ENCODE results near the gene SLC1A4.

The SLC1A4 gene

DNA sequence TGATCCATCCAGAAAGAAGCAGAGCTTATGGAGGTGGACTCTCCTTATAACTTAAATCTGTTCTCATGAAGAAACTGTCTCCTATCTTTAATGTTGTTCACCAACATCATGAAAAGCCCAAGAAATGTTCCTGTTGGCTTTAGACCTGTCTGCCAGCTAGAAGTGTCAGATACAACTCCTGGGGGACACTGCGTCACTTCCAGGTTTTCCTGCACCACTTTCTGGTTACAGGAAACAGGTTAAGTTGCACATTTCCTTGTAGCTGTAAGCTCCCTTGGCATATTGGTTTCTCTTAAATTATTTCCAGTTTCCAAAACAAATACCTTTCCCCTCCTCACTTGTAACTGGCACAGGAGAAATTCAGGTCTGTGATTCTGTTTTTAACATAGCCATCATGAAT lies 69.9 kb downstream of the SLC1A4 start:
- H3K9me3 ChIP-seq (ENCODE audit: low read length), result no peaks in the 10 kb centered on the region
- no peaks in the 10 kb centered on the region for H3K27me3 ChIP-seq (ENCODE audit: insufficient read depth, low read length)
- peaks cover 11% of the 10 kb centered on the region for H3K4me1 ChIP-seq (ENCODE audit: insufficient read depth, low read length)
- H2AFZ ChIP-seq (ENCODE audit: low read depth, low read length), result no peak overlapping the region
- no peak overlapping the region for H3K4me3 ChIP-seq (ENCODE audit: low read length)
- peaks cover 2% of the 10 kb centered on the region for H3K36me3 ChIP-seq (ENCODE audit: insufficient read depth, low read length)

DNA sequence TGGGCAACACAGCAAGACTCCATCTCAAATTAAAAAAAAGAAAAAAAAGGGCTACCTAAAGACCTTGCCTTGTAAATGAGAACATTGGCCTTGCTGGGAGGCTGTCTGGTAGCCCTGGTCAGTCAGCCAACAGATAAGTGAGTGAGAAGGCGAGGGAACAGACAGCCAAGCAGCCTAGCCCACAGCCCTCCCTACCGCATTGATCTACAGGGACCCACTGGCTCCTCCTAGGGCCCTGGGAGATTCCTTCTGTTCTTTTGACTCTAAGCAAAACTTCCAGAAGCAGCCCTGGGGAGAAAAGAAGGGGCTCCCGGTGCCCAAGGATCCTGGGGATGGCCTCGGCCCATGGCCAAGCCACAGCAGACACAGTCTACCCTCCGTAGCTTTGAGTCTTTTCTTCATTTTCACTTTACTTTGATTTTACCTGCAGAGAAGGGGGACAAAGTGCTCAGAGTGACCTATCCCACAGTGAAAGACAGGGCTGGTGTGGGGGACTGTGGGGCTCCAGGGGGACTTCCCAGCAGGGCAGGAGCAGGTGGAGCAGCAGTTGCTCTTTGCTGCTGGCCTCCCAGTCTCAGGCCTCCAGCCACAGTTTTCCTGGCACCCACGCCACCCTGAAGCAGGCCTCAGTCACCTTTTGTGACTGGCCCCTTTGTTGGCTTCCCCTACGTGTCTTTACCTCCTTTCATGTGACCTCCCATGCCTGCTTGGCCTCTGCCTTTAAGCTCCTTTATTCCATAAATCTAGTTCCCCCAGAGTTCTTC lies 72.1 kb downstream of the SLC1A4 start:
- Histone ChIP-seq H3K36me3 (ENCODE audit: insufficient read depth, low read length) (peaks cover 4% of the 10 kb centered on the region), H2AFZ (ENCODE audit: low read depth, low read length) (no peak overlapping the region), H3K4me1 (ENCODE audit: insufficient read depth, low read length) (peaks cover 11% of the 10 kb centered on the region), H3K9me3 (ENCODE audit: low read length) (no peaks in the 10 kb centered on the region), H3K27me3 (ENCODE audit: insufficient read depth, low read length) (no peaks in the 10 kb centered on the region), H3K4me3 (ENCODE audit: low read length) (no peak overlapping the region)

DNA sequence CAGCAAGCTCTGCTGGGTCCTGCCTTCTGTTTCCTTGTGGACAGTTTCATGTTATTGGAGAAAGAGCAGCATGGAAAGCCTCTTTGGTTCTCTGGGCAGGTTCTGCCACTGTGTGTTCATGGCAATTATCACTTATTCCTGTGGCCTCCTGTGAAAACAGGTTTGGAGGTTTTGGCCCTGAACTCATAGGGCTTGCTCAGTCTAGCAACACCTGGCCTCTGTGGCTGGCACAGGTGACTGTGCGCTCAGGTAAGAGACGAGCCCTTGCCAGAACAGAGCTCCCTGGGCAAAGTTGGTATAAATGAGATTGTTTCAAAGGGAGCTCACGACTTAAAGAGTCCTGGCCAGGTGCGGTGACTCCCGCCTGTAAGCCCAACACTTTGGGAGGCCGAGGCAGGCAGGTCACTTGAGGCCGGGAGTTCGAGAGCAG lies 72.7 kb downstream of the SLC1A4 start:
- Histone ChIP-seq H3K9me3 (ENCODE audit: low read length) (no peaks in the 10 kb centered on the region), H3K27me3 (ENCODE audit: insufficient read depth, low read length) (no peaks in the 10 kb centered on the region), H3K36me3 (ENCODE audit: insufficient read depth, low read length) (peaks cover 4% of the 10 kb centered on the region), H3K4me3 (ENCODE audit: low read length) (no peak overlapping the region), H2AFZ (ENCODE audit: low read depth, low read length) (no peak overlapping the region), H3K4me1 (ENCODE audit: insufficient read depth, low read length) (peaks cover 11% of the 10 kb centered on the region)

- no peaks in the 10 kb centered on the region for H3K9me3 ChIP-seq (ENCODE audit: low read length)
- no peak overlapping the region for H2AFZ ChIP-seq (ENCODE audit: low read depth, low read length)
- H3K36me3 ChIP-seq (ENCODE audit: insufficient read depth, low read length), result peaks cover 4% of the 10 kb centered on the region
- H3K27me3 ChIP-seq (ENCODE audit: insufficient read depth, low read length), result no peaks in the 10 kb centered on the region
- H3K4me3 ChIP-seq (ENCODE audit: low read length), result no peak overlapping the region
- H3K4me1 ChIP-seq (ENCODE audit: insufficient read depth, low read length), result peaks cover under 1% of the 10 kb centered on the region
Measured at GRCh38 chr2:65062843-65063825, 73.9 kb downstream of the SLC1A4 start.

GRCh38 chr2:65064728-65065552 lies 75.7 kb downstream of the SLC1A4 start:
- no peaks in the 10 kb centered on the region for H3K9me3 ChIP-seq (ENCODE audit: low read length)
- H3K36me3 ChIP-seq (ENCODE audit: insufficient read depth, low read length), result peaks cover 16% of the 10 kb centered on the region
- no peak overlapping the region for H2AFZ ChIP-seq (ENCODE audit: low read depth, low read length)
- no peak overlapping the region for H3K4me3 ChIP-seq (ENCODE audit: low read length)
- H3K4me1 ChIP-seq (ENCODE audit: insufficient read depth, low read length), result no peaks in the 10 kb centered on the region
- H3K27me3 ChIP-seq (ENCODE audit: insufficient read depth, low read length), result no peaks in the 10 kb centered on the region

DNA sequence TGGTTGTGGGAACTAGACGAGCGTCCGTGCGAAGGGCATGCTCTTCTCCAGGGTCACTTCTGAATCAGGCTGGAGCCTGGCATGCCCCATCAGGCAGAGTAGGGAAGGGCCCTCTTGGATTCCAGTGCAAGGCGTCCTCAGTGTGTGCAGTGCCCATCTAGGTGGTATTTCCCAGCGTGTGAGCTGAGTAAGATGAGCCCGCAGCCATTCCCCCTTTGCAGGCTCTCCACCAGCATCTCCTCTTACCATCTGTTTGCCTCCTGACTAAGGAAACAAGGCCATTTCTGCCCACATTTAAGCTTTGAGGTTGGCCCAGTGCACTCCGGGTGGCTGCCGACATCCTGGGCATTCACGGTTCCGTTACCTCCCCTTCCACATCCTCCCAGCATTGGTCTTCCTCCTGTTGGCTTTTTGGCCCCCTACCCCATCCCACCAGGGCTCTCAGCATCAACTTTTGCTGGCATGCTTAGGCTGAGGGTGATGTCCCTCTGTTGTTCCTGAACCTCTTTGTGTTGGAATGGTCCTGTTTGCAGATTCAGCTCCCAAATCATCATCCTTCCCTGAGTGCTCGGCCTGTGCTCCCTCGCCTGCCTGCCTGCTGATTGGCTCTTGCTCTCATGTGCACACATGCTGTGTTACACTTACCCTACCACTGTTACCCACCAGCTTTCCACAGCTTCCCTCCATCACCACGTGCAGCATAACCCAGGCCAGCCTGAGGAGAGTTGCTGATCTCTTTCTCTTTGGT lies 78.8 kb downstream of the SLC1A4 start:
- H2AFZ ChIP-seq (ENCODE audit: low read depth, low read length), result no peak overlapping the region
- no peaks in the 10 kb centered on the region for H3K27me3 ChIP-seq (ENCODE audit: insufficient read depth, low read length)
- no peaks in the 10 kb centered on the region for H3K9me3 ChIP-seq (ENCODE audit: low read length)
- no peak overlapping the region for H3K4me3 ChIP-seq (ENCODE audit: low read length)
- H3K36me3 ChIP-seq (ENCODE audit: insufficient read depth, low read length), result peaks cover 46% of the 10 kb centered on the region
- no peaks in the 10 kb centered on the region for H3K4me1 ChIP-seq (ENCODE audit: insufficient read depth, low read length)

- Histone ChIP-seq H3K4me3 (ENCODE audit: low read length) (no peak overlapping the region), H3K9me3 (ENCODE audit: low read length) (no peaks in the 10 kb centered on the region), H3K36me3 (ENCODE audit: insufficient read depth, low read length) (peaks cover 59% of the 10 kb centered on the region), H2AFZ (ENCODE audit: low read depth, low read length) (no peak overlapping the region), H3K4me1 (ENCODE audit: insufficient read depth, low read length) (no peaks in the 10 kb centered on the region), H3K27me3 (ENCODE audit: insufficient read depth, low read length) (no peaks in the 10 kb centered on the region)
Measured at GRCh38 chr2:65069439-65069824, 80.2 kb downstream of the SLC1A4 start.

- H3K27me3 ChIP-seq (ENCODE audit: insufficient read depth, low read length), result no peaks in the 10 kb centered on the region
- H3K4me3 ChIP-seq (ENCODE audit: low read length), result no peak overlapping the region
- no peaks in the 10 kb centered on the region for H3K4me1 ChIP-seq (ENCODE audit: insufficient read depth, low read length)
- peaks cover 60% of the 10 kb centered on the region for H3K36me3 ChIP-seq (ENCODE audit: insufficient read depth, low read length)
- no peaks in the 10 kb centered on the region for H3K9me3 ChIP-seq (ENCODE audit: low read length)
- H2AFZ ChIP-seq (ENCODE audit: low read depth, low read length), result no peak overlapping the region
Measured at GRCh38 chr2:65070172-65070830, 81.1 kb downstream of the SLC1A4 start.

GRCh38 chr2:65070856-65071255 lies 81.7 kb downstream of the SLC1A4 start:
- Histone ChIP-seq H3K4me3 (ENCODE audit: low read length) (no peak overlapping the region), H3K4me1 (ENCODE audit: insufficient read depth, low read length) (no peaks in the 10 kb centered on the region), H3K36me3 (ENCODE audit: insufficient read depth, low read length) (peaks cover 66% of the 10 kb centered on the region), H3K27me3 (ENCODE audit: insufficient read depth, low read length) (no peaks in the 10 kb centered on the region), H2AFZ (ENCODE audit: low read depth, low read length) (no peak overlapping the region), H3K9me3 (ENCODE audit: low read length) (no peaks in the 10 kb centered on the region)

DNA sequence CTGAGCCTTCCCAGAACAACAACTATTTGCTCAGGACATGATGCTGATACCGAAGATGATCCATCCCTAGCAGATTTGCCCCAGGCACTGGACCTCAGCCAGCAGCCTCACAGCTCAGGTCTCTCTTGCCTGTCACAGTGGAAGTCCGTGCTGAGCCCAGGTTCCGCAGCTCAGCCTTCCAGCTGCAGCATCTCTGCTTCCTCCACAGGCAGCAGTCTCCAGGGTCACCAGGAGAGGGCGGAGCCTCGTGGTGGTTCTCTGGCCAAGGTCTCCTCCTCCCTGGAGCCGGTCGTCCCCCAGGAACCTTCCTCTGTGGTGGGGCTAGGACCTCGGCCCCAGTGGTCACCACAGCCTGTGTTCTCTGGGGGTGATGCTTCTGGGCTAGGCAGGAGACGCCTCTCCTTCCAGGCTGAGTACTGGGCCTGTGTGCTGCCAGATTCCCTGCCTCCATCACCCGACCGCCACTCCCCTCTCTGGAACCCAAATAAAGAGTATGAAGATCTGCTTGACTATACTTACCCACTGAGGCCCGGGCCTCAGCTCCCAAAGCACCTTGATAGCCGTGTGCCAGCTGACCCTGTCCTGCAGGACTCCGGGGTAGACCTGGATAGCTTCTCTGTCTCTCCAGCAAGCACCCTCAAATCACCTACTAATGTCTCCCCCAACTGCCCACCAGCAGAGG lies 82.4 kb downstream of the SLC1A4 start:
- Histone ChIP-seq H2AFZ (ENCODE audit: low read depth, low read length) (no peak overlapping the region), H3K36me3 (ENCODE audit: insufficient read depth, low read length) (peaks cover 73% of the 10 kb centered on the region), H3K9me3 (ENCODE audit: low read length) (no peaks in the 10 kb centered on the region), H3K27me3 (ENCODE audit: insufficient read depth, low read length) (no peaks in the 10 kb centered on the region), H3K4me1 (ENCODE audit: insufficient read depth, low read length) (no peaks in the 10 kb centered on the region), H3K4me3 (ENCODE audit: low read length) (no peak overlapping the region)

DNA sequence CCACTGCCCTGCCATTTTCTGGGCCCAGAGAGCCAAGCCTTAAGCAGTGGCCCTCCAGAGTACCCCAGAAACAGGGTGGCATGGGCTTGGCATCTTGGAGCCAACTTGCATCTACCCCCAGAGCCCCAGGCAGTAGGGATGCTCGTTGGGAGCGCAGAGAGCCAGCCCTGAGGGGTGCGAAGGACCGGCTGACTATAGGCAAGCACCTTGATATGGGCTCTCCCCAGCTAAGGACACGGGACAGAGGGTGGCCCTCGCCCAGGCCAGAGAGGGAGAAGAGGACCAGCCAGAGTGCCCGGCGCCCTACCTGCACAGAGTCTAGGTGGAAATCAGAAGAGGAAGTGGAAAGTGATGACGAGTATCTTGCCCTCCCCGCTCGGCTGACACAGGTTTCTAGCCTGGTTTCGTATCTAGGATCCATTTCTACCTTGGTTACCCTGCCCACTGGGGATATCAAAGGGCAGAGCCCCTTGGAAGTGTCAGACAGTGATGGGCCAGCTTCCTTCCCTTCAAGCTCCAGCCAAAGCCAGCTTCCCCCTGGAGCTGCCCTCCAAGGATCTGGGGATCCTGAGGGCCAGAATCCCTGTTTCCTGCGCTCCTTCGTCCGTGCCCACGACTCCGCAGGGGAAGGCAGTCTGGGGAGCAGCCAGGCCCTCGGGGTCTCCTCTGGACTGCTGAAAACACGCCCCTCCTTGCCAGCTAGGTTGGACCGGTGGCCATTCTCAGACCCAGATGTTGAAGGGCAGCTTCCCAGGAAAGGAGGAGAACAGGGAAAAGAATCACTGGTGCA lies 83.2 kb downstream of the SLC1A4 start:
- H3K27me3 ChIP-seq (ENCODE audit: insufficient read depth, low read length), result no peaks in the 10 kb centered on the region
- no peak overlapping the region for H2AFZ ChIP-seq (ENCODE audit: low read depth, low read length)
- no peak overlapping the region for H3K4me3 ChIP-seq (ENCODE audit: low read length)
- no peaks in the 10 kb centered on the region for H3K4me1 ChIP-seq (ENCODE audit: insufficient read depth, low read length)
- no peaks in the 10 kb centered on the region for H3K9me3 ChIP-seq (ENCODE audit: low read length)
- peaks cover 76% of the 10 kb centered on the region for H3K36me3 ChIP-seq (ENCODE audit: insufficient read depth, low read length)
